ENCODE results near the gene CMTM6. TPM values are rescaled to one million over a fixed set of nuclear protein-coding genes. Genes with fewer than 3 reads are reported as not detected.
"Not testable (repeated sequence)": the region's sequence is repeated elsewhere in the genome, so short reads cannot be mapped to it uniquely, and the experiment has no call there.

The CMTM6 gene
- total RNA-seq, 1 donor from 2014 or later, result 309 TPM

DNA sequence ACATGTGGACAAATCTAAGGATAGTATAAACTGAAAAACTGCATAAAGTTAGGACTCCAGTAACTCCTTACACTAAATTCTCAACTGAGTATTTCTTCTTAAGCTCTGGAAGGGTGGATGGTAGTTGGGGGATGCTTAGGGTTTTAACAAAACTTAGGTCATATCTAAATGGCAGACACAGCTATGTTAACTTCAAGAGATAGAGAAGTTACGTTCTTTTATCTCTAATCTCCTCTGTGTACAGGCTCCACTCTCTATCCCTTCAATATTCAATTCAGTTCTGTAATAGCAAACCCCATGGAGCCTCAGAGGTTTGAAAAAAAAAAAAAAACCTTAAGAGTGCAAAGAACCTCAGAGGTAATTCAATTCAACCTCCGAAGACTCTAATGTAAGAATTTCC lies 3.1 kb downstream of the CMTM6 start:
- DNase-seq (ENCODE audit: low spot score), result peak; percentile 77

DNA sequence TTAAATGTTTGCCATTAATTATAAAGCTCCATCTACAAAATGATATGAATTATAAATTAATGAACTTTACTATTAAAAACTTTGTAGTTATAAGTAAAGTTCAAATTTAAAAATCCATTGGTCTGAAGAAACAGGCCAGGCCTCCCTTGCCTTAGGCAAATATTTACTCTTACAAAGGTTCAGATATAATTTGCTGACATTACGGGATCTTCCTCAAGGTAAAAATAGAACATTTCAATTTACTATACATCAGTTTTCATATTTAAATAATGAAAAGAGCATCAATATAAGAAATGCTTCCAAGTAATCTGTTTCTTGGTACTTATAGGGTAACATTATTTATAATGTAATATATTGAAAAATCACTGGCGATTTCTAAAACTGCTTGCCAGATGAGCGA lies 3.7 kb downstream of the CMTM6 start:
- no peak for DNase-seq (ENCODE audit: low spot score)

DNA sequence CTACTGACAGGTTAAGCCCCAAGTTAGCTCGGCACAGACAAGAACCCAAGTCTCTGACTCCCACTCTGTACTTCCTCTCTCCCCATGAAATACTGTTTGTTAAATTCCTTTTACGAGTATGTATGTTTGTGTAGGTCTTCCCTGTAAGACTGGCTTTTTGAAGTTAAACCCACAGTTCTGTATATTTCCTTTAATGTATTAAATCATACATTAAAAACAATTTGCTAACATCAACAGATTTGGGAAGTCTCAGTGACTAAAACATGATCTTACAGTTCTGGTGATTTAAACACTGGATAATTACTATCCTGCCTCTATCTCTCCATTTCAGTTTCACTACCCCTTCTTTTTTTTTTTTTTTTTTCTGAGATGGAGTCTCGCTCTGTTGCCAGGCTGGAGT lies 4.4 kb downstream of the CMTM6 start:
- DNase-seq (ENCODE audit: low spot score), result no peak

DNA sequence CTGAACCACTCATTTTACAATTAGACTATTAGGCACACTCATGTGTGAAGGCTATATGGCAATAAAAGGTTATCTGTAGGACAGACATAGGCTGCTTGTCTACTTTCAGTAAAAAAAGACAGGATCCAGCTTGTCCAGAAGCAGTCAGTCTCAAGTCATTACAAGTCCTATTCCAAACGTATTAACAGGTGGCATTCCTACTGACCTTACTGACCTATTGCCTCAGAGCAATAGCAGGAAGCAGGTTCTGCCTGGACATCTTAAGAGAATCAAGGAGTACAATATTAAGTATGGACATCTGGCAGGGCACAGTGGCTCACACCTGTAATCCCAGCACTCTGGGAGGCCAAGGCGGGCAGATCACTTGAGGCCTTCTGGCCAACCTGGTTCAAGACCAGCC lies 7.0 kb downstream of the CMTM6 start:
- DNase-seq (ENCODE audit: low spot score), result no peak

DNA sequence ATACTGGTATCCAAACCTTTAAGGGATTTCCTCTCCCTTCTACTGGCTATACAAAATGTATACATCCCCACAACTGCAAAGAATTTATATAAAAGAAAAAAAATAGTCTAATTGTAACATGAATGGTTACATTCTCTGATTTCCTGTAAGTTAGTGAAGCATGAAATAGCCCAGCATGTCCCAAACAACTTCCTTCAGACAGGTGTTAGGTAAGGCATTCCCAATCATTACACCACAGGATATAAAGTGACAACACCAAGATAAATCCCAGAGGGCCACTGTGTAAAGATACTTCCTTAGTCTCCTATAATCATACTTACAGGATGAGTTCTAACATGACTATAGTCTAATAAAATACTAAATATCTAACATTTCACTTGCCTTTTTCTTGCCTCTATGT lies 7.6 kb downstream of the CMTM6 start:
- DNase-seq (ENCODE audit: low spot score), result no peak

DNA sequence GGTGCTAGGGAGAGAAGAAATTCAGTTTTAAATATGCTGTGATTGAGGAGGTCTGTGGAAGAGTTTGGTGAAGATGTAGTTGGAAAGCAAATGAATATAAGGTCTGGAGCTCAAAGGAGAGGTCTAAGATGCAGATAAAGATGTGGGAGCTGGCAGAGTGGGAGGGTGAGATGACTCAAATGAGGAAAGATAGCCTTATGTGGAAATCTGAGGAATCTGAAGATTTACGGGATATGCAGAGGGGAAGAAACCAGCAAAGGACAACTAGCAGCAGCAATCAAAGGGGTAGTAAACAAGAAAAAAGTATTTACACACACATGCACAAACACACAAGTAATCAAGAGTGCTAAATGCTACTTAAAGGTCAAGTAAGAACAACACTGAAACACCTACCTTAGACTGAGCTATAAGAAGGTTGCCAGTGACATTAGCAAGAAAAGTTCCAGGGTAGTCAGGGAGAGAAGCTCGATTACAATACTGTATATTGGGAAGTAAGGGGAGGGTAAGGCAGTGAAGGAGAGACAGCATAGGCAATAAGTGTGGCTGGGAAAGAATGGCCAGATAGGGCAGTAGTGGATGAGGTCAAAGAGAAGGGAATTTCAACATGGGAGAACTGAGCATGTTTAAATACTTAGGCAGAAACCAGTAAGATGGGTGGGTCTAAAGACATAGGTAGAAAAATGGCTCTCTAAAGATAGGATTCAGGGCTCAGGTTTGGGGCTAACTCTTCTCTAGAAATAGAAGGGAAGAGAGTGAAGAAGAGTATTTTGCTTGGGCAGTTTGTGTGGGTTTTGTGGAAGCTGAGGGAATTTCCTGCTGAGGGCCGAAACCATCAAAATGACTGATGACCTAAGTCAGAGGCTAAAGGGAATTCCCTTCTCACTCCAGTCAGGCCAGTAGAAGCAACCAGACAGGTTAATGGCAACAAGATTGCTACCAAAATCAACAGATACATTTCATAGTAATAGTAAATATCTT lies 8.9 kb downstream of the CMTM6 start:
- DNase-seq (ENCODE audit: low spot score), result peak; percentile 86

DNA sequence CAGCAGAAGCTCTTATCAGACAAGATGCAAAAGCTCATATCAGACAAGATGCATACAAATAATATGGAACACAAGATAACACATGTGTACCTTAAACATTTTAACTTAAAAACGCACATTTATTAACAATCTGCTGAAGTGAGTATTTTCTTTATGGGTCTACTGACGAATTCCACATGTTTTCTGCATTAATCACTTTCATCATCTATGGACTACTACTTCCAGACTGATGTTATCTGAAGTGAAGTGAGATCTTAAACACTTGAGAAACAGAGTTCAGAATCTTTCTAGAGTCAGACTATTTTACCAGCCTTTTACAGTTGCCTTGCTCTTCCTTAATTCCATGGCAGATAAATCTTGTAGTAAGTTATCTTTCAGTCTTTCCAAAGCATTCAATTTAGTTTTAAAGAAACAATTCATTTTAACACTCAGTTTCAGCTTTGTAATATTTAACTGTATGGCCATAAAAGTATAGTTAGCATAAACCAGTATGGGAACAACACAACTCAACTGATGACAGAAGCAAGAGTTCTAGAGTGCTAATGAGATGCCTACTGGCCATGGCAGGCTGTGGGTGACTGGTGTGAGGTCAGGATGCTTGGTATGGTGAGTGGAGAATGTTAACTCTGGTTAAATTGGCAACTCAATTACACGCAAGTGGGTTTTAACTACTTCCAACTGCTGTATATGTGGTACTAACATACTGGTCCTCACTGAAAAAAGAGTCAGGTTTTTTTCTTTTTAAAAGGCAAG lies 9.8 kb downstream of the CMTM6 start:
- DNase-seq (ENCODE audit: low spot score), result peak; percentile 76

DNA sequence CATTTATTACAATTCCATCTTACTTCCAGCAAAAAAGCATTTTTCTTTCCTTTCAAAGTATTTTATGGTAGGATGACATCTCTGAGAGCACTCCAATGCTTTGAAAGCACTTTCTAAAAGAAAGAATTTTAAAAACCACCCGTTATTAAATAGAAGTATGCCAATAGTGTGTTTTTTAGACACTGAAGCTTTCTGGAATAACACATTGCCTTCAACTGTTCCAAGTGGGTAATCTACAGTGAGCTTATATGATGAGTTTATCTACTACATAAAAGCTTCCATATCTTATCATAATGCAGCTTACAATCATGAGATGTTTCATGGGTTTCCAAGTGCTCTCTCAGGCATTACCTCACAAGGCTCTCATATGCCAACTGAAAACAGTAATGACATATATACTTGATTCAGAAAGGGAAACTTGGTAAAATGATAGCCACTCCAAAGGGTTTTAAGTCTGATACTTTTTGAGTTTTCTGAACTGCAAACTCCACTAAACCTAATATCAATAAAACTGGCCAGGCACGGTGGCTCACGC lies 14.1 kb downstream of the CMTM6 start:
- peak; percentile 97 for DNase-seq (ENCODE audit: low spot score)

DNA sequence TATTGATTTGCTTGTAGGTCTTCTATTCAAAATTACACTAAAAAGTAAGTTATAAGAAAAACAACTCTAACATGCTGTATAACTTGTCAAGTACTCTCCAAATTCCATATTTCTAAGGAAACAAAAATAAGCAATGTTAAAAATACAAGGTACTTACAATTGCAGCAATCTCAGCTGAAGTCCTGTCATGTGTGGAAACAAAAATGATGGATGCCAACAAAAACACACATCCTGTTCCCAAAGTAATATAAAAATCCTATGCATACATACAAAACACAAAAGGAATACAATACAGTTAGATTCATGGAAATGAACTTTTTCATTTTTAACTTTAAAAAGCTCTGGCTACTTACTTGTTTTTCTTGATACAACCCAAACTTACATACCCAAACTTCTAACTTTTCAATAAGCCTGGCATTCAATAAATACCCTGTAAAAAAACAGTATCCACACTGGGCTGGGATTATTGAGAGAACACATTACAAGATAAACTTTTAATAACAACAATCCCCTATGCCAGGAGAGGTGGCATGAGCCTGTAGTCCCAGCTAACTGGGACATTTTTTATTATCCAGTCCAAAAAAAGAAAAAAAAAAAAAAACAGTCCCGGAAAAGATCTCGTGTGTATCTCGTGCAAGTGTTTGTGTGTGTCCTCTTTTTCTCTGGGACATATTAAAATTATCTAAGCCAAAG lies 14.7 kb downstream of the CMTM6 start:
- no peak for DNase-seq (ENCODE audit: low spot score)

DNA sequence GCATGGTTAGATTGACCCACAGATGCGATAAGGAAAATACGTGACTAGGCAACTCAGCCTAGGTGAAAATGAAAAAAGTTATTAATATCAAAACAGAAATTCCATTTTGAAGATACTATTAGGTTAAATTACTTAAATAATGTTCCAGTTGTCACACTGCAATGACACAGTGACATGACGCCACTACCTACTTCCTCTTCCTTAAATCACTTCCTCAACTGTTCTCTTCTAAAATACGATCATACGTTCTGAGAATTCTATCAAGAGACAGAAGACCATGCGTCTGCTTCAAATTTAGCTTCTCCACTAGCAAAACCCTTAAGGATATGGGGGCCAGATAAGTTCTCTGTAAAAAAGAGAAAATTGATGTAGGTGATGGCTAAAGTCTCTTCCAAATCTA lies 18.2 kb downstream of the CMTM6 start:
- no peak for DNase-seq (ENCODE audit: low spot score)

DNA sequence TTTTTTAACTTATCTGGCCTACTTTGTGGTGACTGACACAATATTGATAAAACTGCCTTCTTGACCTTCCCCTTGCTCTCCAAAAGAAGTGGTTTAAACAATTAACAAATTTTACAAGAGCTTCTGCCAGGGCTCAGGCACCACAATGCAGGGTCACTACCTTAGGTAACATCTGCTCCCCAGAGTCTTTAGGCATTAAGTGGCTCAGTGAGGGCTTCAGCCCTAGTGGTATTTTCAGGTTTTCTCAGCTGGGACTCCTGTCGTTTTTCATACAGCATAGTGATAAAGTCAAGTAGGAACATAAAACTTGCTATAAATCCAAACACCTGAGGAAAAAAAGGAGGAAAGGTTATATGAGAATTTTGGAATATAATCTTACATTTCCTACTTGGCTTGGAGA lies 18.9 kb downstream of the CMTM6 start:
- no peak for DNase-seq (ENCODE audit: low spot score)

DNA sequence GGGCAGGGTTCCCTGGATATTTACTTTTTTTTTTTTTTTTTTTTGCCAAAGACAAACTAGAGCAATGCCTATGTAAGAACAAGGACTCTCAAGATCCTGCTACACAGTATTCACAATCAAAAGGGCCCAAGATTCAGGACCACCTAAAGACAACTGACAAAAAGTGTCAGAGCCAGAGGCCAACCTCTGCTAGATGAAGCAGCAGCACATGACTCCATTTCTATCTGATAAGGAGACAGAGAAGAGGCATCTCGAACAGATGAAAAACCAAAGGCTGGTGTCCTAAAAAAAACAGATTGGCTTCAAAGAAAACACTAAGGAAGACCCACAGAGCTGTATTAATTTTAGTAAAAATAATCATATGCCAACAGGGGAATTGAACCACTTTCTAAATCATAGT lies 20.0 kb downstream of the CMTM6 start:
- no peak for DNase-seq (ENCODE audit: low spot score)

DNA sequence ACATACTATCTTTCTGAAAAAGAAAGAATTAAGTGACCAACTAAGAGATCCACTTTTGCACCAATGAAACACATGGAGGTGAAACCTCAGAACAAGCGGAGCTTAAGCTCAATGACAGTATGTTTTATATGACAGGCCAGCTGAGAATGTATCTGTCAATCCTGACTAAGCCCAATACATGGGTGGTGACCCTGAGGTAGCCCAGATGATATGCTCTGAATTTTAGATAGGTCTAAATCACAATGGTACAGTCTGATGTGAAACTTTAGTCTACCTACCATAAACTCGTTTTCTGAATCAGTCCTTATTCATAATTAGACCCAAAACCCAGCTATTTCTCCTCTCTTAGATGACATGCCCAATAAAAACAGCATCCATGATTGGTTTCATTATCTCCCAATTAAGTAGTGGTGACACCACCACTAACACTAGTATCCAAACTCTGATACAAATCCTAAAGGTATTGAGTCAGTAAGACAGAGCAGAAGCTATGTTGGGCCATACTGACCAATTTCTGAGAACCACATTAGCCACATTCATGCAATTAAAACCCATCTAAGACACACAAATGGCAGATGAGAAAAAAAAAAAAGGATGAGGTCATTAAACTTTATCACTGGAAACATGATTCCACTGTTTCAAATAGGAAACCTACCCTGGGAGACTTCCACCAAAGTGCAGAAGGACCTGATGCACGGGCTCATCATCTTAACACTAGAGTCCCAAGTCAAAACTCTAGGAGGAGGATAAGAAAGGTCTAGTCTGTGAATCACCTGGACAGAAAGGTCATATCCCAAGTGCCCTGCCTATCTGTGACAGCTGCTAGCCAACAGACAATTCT lies 20.6 kb downstream of the CMTM6 start:
- DNase-seq (ENCODE audit: low spot score), result no peak

DNA sequence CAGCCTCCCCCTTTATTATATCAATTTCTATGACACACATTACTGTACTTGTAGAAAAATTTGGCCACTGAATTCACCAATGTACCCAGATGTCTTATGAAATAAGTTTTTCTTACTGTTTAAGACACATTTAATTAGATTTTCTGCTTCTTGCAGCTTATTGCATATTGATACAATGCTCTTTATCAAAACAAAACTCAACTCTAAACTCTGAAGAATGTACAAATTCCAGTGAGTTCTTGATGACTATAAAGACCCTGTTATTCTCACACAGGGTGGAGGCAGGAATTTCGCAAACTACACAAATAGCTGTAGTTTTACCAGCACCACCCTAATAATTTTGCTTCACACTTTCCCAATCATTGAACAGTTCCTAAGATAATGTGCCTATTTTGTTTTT lies 22.0 kb downstream of the CMTM6 start:
- no peak for DNase-seq (ENCODE audit: low spot score)

DNA sequence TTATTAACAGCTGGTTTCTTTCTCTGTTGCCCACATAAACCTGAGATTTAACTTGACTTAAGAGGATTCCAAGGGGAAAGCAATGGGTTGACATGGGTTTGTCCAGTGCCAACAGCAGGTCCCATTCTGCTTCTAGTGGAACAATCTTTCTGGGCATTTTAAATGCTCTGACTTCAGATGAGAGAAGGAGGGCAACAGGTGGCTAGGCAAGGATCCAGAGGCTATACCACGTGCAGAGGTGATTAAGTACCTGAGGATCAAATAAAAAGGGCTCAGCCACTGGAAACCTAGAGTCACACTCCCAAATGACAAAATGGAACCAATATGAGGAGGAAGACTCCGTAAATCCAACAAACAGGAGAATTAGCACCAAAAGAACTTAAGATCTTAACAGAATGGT lies 28.5 kb downstream of the CMTM6 start:
- DNase-seq (ENCODE audit: low spot score), result no peak

DNA sequence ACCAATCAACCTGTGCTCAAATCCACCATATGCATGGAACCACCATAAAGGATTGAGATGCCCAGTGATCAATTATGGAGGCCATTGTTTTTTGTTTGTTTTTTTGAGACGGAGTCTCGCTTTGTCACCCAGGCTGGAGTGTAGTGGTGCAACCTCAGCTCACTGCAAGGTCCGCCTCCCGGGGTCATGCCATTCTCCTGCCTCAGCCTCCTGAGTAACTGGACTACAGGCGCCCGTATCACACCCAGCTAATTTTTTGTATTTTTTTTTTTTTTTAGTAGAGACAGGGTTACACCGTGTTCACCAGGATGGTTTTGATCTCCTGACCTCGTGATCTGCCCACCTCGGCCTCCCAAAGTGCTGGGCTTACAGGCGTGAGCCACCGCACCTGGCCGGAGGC lies 30.5 kb downstream of the CMTM6 start:
- DNase-seq (ENCODE audit: low spot score), result not testable (repeated sequence)

DNA sequence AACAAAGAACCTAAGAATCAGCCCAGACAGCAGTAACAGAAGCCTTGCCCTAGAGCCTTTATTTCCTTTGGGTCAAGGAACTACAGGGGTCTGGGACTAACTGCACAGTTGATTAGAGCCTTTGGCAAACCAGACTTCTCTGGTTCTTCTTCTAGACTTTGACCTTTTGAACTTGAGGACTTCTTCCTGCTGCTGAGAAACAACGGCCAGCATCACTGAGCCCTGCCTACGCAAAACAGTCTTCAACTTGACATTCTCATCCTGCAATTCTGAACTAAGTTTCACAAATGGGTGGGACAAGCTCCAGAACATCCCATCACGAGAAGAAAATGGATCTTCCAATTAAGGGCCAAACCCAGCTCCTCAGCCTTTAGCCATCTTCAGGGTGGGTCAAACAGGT lies 31.4 kb downstream of the CMTM6 start:
- no peak for DNase-seq (ENCODE audit: low spot score)

DNA sequence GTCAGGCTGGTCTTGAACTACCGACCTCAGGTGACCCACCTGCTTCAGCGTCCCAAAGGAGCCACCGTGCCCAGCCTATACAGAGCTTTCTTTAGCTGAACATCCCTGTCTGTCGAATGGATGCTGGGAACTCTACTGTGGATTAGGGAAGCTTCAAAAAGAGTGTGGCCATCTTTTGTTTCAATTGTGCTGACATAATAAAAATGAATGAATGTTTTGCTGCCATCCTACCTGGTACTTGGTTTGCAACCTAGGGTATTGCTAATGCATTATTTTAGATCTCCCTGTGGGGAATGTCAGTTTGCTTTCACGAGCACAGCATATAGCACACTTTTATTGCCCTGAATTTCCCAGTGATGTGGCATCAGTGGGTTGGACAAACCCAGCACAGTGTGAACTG lies 32.3 kb downstream of the CMTM6 start:
- DNase-seq (ENCODE audit: low spot score), result no peak

DNA sequence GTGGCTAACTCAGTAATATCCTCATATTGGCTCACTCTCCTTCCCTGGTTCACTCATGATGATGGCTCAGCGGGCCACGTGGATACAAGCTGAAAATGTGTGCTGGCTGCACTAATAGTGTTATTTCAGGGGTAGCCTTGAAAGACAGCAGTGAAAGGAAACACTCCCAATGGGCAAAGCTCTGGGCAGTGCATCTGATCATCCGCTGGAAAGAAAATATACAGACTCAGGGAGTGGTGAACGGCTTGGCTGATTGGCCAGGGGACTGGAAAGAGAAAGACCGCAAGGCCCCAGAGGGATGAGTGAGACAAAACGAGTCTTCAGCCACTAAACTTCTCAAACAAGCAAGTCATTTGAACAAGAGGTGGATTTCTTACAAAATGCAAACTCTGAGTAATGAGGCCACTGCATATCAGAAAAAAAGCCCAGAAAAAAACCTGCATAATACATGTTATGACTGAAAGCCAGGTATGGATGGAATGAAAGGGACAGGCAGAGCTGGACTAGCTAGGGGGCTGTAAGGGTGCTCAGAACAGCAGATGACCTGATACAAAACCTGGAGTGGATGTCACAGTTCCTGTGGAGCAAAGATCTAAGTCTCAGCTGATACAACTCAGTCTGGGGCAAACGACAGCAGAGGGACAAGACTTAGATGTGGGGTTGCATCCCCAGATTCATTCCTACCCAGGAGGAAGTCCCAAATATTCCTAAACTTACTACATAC lies 33.3 kb downstream of the CMTM6 start:
- DNase-seq (ENCODE audit: low spot score), result no peak

DNA sequence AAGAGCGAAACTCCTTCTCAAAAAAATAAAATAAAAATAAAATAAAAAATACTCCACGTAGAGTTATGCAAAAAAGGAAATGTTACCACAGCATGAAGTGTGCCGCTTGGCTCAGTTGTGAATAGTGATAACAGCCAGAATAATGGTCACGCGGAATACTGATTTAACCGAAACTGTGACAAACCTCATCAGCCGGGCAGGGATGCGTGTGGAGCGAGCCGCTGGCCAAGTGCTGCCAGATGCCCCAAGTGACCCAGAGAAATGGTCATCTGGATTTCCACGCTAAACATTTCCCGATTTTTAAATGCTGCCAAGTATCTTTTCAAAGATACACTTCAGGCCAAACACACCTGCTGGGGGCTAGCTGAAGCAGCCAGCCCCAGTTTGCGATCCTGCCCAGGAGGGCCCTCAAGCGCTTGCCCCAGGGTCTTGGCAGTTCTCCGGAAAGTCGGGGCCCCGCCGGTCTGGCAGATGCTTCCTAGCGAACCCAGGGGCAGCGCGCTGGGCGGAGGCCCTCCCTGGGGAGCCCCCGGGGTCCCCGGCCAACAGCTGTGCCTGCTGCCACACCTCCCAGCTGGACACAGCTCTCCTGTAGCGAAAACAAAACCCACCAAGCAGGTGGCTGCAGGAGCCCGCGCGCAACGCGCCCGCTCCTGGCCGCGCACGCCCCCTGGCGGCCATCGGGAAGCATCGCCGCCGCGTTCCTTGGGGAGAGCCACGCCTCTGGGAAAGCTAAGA lies 35.1 kb downstream of the CMTM6 start:
- DNase-seq (ENCODE audit: low spot score), result peak; percentile 59

Data from umbilical cord (tissue), 2 donors.